ENCODE measurements around the gene NOTUM.

DNA sequence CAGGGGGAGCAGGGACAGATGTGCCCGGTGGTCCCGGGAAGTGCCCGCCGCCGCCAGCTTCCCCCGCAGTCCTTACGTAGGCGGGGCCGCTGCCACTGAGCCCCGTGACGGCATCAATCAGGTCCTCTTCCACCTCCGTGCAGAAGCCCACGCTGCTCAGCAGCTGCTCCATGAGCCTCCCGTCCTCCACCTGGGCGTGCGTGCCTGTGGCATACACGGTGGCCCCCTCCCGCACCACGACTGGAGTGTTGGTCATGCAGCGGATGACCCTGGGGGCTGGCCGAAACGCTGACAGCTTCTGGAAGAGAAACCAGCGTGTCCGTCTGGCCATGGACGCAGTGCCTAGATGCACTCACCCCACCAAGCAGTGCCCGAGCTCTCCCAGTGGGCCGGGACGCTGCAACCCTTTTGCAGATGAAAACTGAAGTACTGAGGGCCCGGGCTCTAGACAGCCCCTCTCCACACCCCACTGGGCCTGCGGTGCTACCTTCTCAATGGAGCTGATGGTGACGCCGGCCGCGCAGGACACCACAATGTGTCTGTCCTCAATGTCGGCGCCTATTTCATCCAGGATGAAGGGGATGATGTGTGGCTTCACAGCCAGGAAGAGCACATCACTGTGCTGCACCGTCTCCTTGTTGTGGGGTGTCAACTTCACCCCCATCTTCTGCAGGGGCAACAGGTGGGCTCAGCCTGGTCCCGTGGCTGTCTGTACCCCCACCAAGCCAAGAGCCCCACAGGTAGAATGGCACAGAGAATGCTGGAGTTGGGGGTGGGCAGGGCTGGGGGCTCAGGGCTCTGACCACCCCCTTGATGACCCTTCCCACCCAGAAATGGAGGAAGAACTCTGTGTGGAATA is 25.9 kb downstream of the NOTUM start:
- TF ChIP-seq EZH2 (IDR thresholded peaks at IDR 0.05; ENCODE audit: borderline replicate concordance, low read depth, low read length, severe bottlenecking), result no peak
- TF ChIP-seq, protein P1, sequence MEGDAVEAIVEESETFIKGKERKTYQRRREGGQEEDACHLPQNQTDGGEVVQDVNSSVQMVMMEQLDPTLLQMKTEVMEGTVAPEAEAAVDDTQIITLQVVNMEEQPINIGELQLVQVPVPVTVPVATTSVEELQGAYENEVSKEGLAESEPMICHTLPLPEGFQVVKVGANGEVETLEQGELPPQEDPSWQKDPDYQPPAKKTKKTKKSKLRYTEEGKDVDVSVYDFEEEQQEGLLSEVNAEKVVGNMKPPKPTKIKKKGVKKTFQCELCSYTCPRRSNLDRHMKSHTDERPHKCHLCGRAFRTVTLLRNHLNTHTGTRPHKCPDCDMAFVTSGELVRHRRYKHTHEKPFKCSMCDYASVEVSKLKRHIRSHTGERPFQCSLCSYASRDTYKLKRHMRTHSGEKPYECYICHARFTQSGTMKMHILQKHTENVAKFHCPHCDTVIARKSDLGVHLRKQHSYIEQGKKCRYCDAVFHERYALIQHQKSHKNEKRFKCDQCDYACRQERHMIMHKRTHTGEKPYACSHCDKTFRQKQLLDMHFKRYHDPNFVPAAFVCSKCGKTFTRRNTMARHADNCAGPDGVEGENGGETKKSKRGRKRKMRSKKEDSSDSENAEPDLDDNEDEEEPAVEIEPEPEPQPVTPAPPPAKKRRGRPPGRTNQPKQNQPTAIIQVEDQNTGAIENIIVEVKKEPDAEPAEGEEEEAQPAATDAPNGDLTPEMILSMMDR (IDR thresholded peaks at IDR 0.05; ENCODE audit: extremely low read depth in 1 of 2, insufficient read depth in 1 of 2, low read depth in 1 of 2, low read length in 2 of 2), result no peak
- no peak for TF ChIP-seq JUN (IDR thresholded peaks at IDR 0.05; ENCODE audit: borderline replicate concordance, insufficient read depth, insufficient read length, low read depth)
- TF ChIP-seq FOS (IDR thresholded peaks at IDR 0.05; ENCODE audit: borderline replicate concordance, insufficient read depth, low read length), result no peak
- TF ChIP-seq POLR2AphosphoS5 (IDR thresholded peaks at IDR 0.05; ENCODE audit: insufficient read depth, low read depth, low read length), result no peak
- TF ChIP-seq POLR2A (IDR thresholded peaks at IDR 0.05; ENCODE audit: low read depth, low read length), result no peak
- no peak for TF ChIP-seq MYC (IDR thresholded peaks at IDR 0.05; ENCODE audit: low read depth, low read length)
- TF ChIP-seq, protein P2, sequence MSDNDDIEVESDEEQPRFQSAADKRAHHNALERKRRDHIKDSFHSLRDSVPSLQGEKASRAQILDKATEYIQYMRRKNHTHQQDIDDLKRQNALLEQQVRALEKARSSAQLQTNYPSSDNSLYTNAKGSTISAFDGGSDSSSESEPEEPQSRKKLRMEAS (IDR thresholded peaks at IDR 0.05; ENCODE audit: insufficient read depth, insufficient read length), result no peak

Measured in endothelial cell of umbilical vein (primary cell).